DMS 273 (cell line): ENCODE measurements around the gene HOXC9.
"Not testable (repeated sequence)": the region's sequence is repeated elsewhere in the genome, so short reads cannot be mapped to it uniquely, and the experiment has no call there.

ENCODE experiments used
- DNase-seq: peaks from one replicate; lab custom pipeline; 2025; ENCODE audit not compliant: unreplicated experiment; lab: John Stamatoyannopoulos, UW

The HOXC9 gene

DNA sequence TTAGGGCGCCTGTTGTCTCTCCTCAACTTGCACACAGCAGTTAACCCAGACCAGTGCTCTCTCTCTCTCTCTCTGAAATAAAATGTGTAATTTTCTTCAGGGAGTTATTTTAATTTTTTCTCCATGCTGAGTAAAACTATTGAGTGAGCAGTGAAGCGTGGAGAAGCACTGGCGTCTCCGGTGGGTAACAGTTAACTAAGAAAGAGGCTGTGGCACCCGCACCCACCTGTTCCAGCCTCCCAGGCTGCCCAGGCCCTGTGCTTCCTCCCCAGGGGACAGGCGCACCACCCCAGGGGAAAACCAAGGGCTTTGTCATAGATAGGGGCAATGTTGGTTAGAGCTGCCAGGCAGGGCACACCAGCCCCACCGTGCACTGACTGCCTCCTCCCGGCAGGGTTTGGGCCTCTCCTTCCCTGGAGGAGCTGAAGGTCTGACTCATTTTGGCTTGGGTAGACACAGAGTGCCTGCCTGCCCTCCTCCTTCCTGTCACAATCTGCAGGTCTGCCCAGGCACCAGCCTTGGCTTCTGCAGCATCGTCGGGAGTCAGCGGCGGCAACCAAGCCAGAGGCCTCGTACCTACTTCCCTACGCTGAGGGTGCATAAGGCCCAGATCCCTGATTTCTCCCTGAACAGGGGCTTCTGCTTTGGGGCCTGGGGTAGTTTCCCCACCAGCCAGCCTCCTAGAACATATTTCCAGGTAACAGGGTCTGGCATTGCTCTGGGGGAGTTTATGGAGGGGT is 36.8 kb downstream of the HOXC9 start:
- peak; percentile 54 for DNase-seq

DNA sequence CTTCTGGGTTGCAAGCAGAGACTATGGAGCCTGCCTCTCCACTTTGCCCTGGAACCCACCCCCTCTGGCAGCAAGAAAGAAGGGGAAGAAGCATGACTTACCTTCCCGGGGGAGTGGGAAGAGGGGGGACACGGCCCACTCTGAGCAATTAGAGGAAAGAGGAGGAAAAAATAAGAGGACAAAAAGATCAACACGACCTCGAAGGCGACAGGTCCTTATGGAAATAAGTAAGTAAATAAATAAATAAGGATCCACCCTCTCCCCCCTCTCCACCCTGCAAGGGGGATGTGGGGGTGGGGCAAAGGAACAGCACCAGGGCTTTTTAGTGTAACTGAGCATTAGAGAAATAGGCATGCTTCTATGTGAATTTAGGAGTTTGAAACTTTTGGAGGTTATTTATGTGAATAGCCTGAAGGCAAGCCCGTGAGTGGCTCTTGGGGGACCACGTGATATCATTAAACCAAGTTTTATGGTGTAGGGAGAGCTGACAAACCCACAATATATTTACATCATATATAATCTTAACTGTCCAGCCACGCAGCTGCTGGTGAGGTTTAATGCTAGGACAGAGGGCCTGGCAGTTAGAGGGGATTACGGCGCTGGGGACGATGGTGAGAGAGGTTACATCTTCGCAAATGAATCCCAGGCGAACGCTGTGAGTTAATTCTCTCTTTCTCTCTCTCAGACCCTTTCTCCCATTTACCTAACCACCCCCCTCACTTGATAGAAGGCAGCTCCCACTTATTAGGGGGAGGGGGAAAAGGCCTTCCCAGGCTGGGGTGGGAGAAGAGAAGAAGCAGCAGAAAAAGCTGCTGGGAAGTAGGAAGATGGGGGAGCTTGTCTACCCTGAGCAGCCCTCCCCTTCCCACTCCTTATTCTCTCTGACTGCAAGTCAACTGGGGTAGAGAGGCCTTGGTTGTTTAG is 37.7 kb downstream of the HOXC9 start:
- no peak for DNase-seq

GRCh38 chr12:54038284-54038870 is 38.4 kb downstream of the HOXC9 start:
- no peak for DNase-seq

DNA sequence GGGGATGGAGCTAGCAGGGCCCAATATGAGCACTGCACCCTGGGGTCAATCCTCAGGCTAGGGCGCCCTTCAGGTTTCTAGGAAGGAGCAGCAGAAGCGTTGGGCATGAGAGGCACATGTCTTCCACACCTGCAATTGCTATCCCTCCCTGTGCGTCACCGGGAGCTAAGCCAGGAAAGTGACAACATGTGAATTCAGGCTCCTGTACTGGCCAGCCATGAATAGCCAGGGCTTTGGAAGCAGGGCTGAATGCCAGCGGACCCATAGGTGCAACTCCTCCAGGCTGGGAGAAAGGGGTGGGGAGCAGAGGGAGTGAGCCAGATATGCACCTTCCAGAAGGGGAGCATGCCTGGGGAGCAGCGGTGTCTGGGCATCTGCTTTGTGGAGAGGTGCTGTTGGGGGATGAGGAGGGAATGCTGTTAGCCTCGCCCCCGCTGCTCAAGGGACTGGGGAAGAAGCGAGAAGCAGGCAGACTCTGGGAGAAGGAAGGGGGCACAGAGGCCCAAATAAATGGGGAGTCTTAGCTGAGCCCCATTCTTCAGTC is 39.0 kb downstream of the HOXC9 start:
- peak; percentile 21 for DNase-seq

- peak; percentile 19 for DNase-seq
These were observed 39.6 kb downstream of the HOXC9 start for GRCh38 chr12:54039417-54040147.

DNA sequence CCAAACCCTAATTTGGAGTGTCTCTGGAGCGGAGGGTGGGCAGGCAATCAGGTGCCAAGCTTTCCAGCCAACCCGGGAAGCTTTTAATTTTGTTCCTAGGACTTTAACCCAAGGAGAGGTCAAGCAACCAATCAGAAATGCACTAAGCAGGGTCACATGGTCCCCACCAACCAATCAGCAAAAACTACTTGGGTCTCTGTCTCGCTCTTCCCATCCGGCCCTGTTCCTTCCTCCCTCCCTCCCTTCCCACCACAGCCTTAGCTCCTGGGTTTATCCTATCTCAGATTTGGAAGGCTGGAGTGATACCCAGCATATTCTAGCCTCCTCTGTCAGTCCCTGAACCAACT is 40.2 kb downstream of the HOXC9 start:
- peak; percentile 56 for DNase-seq

DNA sequence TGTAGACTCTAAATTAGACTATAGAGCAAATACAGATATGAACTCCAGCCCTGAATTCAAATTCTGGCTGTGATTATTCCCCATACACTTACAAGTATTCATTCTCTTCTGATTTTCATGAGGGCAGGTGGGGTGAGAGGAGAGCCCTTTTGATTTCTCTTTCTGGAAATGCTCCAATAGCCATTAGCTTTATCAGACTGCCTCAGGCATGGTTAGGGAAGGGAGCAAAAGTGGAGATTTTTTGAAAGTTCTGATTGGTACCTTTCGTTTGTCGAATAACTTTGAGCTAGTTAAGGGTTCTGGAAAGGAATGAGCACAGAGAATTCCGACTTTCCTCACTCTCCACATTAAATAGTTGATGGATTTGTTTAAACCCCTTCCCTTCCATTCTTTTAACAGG is 40.7 kb downstream of the HOXC9 start:
- DNase-seq = no peak

DNA sequence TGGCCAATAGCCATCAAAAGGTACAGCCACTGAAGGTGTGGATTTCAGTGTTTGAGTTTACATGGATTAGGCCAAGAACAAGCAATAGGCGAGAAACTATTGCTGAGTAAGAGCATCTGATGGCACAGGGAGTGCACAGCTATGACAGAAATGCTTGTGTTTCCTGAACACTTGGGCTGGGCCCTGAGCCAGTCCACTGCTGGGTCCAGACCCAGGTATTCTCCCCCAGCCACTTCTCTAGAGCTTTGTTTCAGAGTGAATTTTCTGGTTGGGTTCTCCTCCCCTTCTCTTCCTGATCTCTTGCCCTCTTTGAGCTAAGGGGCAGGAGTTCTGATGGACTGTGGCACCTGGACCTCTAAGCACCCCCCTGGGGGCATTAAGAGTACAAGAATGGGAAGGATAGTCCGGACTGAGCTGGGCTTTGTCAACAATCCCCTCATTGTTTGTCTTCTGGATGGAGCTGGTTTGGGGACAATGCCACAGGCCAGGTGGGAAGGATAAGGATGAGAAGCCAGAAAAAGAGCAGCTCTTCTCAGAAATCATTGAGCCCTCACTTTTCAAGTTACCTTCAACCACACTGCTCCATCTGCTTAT is 41.2 kb downstream of the HOXC9 start:
- DNase-seq = no peak

- DNase-seq = not testable (repeated sequence)
These were observed 42.1 kb downstream of the HOXC9 start for GRCh38 chr12:54042033-54042432.

DNA sequence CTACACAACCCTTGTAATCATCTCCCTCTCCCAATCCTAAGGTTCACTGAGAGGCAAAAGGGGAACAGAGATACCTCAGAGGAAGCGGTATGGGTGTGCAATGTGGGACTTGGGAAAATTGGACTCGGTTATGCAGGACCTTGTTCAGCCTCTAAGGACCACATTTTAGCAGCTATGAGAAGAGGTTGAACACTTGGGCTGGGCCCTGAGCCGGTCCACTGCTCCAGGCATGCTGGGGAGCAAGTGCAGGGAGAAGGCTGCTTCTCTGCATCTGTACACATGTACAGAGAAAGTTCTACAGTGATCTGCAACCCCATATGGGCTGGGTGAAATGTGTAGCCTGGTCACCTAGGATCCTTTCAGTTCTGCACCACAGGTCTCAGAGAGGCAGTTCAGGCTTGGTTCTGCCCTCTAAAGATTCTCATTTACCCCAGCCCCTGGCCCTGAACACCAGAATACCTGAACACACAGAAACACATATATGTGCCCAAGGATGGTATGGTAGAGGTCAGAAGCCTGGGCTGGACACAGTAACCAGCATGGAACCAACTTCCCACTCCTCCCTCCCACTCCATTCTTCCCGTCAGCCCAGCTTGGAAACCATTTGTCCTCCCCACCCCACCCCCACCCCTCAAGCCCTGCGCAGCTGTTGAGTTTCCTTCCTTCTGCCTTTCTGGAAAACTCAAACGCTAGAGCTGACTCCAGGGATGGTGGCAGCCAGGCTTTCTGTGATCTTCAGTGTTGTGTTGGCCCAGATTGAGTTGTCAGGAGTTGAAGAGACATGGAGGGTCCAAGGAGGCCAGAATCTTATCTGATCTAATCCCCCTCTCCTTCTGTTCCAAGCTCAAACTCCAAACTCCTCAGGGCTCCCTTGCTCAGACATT is 43.3 kb downstream of the HOXC9 start:
- DNase-seq = peak; percentile 37

DNA sequence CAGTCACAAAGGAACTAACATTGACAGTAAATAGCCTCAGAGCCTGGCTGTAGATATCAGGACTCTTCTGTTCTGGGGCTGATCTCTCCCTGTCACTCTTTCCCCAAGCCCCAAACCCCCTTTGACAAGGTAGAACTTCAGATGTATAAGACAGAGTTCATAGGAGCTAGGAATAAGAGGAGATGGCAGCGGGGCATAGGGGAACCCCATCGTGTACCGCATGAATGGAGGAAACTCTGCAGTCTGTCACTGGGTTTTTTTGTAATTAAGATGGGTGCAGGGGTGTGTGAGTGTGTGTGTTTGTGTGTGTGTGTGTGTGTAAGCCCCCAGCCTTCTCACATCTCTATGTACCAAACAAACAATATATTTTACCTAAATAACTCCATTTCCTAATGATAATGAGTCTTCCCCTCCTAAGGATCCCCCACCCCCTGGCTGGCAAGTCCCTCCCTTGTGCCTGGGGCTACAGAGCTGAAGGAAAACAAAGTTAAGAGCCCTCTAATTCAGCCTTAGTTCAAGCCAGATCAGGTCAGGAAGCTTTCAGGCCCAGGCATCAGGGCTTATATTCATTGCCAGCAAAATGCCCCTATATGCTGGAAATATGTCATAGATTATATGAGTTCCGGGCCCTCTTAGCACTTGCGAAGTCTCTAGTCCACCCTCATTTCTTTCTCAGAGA is 44.6 kb downstream of the HOXC9 start:
- DNase-seq = no peak

GRCh38 chr12:54045401-54045800 is 45.4 kb downstream of the HOXC9 start:
- no peak for DNase-seq

DNA sequence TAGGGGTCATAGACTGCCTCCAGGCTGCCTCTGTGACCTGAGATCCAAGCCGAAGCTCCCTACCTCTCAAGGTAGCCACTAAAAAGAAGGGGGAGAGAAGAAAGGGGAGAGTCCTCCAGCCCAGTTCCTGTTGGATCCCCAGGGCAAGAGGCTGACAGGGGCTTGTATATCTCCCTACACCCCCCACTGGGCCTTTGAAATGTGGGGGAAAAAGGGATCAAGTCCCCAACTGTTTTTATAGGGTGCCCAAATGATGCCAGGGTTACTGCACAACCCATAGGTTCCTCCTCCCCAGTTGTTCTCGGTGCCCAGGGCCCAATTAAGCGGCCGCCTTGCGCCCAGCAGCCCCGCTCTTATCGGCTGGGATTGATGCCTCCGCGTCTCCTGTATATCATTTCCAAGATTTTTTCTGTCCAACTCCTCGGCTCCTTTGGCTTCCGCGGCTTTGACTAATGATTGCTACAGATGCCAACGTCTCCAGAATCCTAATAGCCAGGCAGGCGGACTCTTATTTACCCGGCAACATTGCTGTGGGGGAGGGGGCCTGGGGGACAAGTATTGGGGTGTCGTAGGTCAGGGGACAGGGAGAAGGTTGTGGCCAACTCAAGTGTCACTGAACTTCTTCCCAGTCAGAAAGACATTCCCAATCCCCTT is 46.0 kb downstream of the HOXC9 start:
- DNase-seq = no peak

DNA sequence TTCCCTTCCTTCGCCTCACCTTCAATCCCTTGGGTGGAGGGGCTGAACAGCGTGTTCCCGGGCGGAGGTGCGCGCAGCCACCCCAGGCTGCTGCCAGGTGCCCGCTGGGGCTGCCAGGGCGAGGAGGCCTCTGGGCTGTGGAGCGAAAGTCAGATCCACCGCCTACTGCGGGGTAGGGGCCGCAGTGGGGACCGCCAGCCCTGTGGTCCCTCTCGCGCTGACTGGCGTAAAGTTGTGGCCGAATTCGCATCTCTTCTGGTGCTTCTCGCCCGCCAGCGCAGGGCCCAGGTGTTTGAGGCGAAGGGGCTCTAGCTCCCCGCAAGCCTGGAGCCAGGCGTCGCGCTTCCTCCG is 46.8 kb downstream of the HOXC9 start:
- no peak for DNase-seq

DNA sequence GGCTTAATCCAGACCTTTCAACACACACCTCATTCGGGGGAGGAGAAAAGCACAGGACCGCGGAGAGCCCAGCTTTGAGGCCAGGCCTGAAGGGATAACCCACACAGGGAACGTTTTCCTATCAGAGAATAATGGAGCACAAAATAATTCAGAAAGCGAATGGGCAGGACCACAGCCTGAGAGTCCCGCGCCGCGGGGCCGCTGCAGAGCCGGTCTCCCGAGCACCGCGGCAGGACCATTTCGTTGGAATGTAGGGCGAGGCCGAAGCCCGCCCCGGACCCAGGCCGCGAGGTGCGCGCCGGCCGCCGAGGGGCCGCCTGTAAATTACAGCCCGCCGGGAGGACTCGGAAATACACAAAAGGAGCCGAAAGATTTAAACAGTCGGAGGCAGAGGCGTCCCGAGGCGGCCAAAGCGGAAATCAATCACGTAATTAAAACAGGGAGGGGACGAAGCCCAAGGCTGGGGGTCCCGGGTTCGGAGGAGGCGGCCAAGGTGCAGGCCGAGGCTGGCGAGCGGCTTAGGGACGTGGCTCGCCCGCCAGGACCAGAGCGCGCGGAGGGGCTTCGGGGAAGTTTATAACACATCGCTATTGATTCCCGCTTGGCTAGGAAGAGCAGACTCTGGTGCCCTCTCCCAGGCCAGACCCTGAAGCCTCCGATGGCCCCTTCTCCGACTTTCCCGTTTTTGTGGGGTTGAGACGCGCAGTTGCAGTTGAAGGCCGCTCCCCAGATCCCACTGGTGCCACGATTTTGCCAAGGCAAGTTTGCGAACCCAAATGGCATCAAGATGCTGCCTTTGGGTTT is 47.4 kb downstream of the HOXC9 start:
- DNase-seq = no peak

GRCh38 chr12:54047964-54048303 is 48.0 kb downstream of the HOXC9 start:
- DNase-seq = no peak

DNA sequence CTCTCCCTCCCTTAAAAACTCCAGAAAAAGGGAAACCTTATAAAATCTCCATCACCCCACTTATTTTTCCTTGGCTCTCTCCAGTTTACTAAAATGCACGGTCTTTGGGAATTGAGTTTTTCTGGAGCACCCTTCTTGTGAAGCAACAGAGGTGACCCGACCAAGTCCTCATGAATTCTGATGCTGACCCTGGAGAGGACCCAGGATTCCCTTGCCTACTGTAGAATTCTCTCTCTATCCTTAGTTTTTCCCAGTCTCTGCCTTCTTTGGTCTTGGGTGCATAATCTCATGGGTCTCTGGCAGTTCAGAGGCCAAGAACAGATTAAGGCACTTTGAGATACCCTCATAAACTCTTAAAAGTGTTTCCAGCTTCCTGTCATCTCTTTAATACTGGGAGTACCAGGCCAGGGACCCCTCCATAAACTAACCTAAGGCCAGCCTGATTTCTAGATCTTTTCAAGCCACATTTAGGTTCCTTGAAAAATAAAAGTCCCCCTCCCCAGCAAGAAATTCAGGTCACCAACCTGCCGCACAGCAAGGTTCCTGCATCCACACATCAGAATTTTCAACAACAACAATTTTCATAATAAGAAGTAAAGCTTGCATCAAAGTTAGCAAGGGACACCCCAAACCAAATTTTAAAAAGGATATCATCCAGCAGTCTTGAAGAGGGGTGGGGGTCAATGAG is 48.6 kb downstream of the HOXC9 start:
- no peak for DNase-seq
